Esophagus muscularis mucosa (tissue), 4 donors: Measurements from ENCODE around the gene NAIF1. TPM values are rescaled to one million over a fixed set of nuclear protein-coding genes. Genes with fewer than 3 reads are reported as not detected.
"Not testable (repeated sequence)": the region's sequence is repeated elsewhere in the genome, so short reads cannot be mapped to it uniquely, and the experiment has no call there.

Source experiments
- DNase-seq: peaks from one replicate; pipeline ENCODE4 v3.0.0-alpha.2; 2017; ENCODE audit errors: extremely low spot score
- H3K27ac ChIP-seq, 4 donors: fragments of 200-600 bp; sonication (generic); replicated peaks in 1 of 4; 1 replicate in 3 of 4; 2 replicates in 1 of 4; pipeline ENCODE4 v1.5.1; 2016 to 2019; ENCODE audit warnings: mild to moderate bottlenecking in 1 of 4
- H3K27me3 ChIP-seq, 4 donors: fragments of 200-600 bp; sonication (generic); one replicate each; pipeline versions ENCODE4 v1.5.1 to v1.6.0; 2016 to 2019
- H3K36me3 ChIP-seq, 4 donors: fragments of 200-600 bp; sonication (generic); one replicate each; pipeline ENCODE4 v1.5.1; 2016 to 2019
- H3K4me1 ChIP-seq, 4 donors: fragments of 200-600 bp; sonication (generic); one replicate each; pipeline ENCODE4 v1.5.1; 2016 to 2019
- H3K4me3 ChIP-seq, 4 donors: fragments of 200-600 bp; sonication (generic); 1 replicate in 2 of 4; 2 replicates in 2 of 4; pipeline ENCODE4 v1.5.1; 2016 to 2019; ENCODE audit warnings: mild to moderate bottlenecking in 4 of 4, moderate library complexity in 1 of 4
- H3K9me3 ChIP-seq, 4 donors: fragments of 200-600 bp; sonication (generic); 1 replicate in 3 of 4; 2 replicates in 1 of 4; pipeline ENCODE4 v1.5.1; 2016 to 2019
- EP300 ChIP-seq: sonication (generic); formaldehyde crosslinking; IDR thresholded peaks from one replicate; pipeline ENCODE4 v1.6.1; 2017; ENCODE audit warnings: antibody characterized with exemption
- POLR2A ChIP-seq: fragments of 450-650 bp; IDR thresholded peaks from one replicate; pipeline ENCODE4 v1.6.1; 2017; ENCODE audit warnings: antibody characterized with exemption, moderate library complexity, mild to moderate bottlenecking, low read depth
- POLR2AphosphoS5 ChIP-seq, 2 donors: sonication (generic); formaldehyde crosslinking; IDR thresholded peaks; one replicate each; pipeline ENCODE4 v1.6.1; 2017; ENCODE audit warnings: antibody characterized with exemption in 2 of 2
- WGBS: methylation state at CpG from one replicate; pipeline ENCODE4 v1.1.5; 2018; 5-methylcytosine and 5-hydroxymethylcytosine counted together
- intact Hi-C: fragments of 100-400 bp; cut with DNase I; formaldehyde crosslinking; loops from one replicate; pipeline ENCODE4 v1.15.1; 2023
- total RNA-seq, 4 donors: library from RNA; depleted of rRNA; stranded (reverse); fragments of >200 nt; gene quantifications; one replicate each; pipeline versions ENCODE4 v1.1.0 to v1.2.1, GENCODE V29; 2016
- TF ChIP-seq, protein P1 (sequence below), 3 experiments: fragments of 200-600 bp in 2 of 3; fragments of 450-650 bp in 1 of 3; sonication (generic) in 2 of 3; IDR thresholded peaks; one replicate each; pipeline ENCODE4 v1.5.1; 2017 to 2019; ENCODE audit warnings: antibody characterized with exemption in 3 of 3, mild to moderate bottlenecking in 2 of 3, moderate library complexity in 1 of 3

The NAIF1 gene
- total RNA-seq, 4 donors from 2014 or later = 5.4 to 12.0 (median 9.7) TPM

DNA sequence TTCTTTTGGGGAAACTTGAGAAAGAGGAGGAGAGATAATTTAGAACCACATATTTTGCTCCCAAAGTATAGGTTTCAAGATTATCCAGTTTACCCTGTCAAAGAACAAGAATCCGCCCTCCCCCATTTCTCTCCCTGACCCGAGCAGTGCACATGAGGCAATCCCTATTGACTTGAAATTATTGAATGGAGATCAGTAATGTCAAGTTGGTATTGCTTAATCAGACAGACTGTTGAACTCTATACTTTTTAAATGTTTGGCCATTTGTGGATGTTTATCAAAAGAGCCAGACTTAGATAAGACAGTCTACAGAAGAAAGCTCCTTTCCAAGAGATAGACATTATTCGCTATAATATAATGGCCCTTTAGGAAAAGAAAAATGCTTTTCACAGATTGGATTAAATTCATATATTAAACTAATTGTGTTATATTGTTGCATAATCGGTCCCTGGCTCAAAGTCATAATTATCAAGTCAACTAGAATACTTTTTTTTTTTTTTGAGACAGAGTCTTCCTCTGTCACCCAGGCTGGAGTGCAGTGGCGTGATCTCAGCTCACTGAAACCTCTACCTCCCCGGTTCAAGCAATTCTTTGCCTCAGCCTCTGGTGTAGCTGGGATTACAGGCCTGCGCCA is 6.2 kb upstream of the NAIF1 start:
- 76% methylated on average over 7 of the region's 7 CpGs for WGBS
- TF ChIP-seq, protein P1, sequence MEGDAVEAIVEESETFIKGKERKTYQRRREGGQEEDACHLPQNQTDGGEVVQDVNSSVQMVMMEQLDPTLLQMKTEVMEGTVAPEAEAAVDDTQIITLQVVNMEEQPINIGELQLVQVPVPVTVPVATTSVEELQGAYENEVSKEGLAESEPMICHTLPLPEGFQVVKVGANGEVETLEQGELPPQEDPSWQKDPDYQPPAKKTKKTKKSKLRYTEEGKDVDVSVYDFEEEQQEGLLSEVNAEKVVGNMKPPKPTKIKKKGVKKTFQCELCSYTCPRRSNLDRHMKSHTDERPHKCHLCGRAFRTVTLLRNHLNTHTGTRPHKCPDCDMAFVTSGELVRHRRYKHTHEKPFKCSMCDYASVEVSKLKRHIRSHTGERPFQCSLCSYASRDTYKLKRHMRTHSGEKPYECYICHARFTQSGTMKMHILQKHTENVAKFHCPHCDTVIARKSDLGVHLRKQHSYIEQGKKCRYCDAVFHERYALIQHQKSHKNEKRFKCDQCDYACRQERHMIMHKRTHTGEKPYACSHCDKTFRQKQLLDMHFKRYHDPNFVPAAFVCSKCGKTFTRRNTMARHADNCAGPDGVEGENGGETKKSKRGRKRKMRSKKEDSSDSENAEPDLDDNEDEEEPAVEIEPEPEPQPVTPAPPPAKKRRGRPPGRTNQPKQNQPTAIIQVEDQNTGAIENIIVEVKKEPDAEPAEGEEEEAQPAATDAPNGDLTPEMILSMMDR (IDR thresholded peaks at IDR 0.05) = no peak
- no peaks in the 10 kb centered on the region for H3K27me3 ChIP-seq
- DNase-seq = no peak
- no peak overlapping the region for H3K4me3 ChIP-seq
- no peaks in the 10 kb centered on the region for H3K36me3 ChIP-seq
- peaks cover 57 to 88% (median 78%) of the 10 kb centered on the region in 4 donors for H3K4me1 ChIP-seq
- intact Hi-C loops = no loop called here
- peak overlapping the region; percentile 97 to 99 (median 98) for H3K27ac ChIP-seq
- H3K9me3 ChIP-seq = no peaks in the 10 kb centered on the region

DNA sequence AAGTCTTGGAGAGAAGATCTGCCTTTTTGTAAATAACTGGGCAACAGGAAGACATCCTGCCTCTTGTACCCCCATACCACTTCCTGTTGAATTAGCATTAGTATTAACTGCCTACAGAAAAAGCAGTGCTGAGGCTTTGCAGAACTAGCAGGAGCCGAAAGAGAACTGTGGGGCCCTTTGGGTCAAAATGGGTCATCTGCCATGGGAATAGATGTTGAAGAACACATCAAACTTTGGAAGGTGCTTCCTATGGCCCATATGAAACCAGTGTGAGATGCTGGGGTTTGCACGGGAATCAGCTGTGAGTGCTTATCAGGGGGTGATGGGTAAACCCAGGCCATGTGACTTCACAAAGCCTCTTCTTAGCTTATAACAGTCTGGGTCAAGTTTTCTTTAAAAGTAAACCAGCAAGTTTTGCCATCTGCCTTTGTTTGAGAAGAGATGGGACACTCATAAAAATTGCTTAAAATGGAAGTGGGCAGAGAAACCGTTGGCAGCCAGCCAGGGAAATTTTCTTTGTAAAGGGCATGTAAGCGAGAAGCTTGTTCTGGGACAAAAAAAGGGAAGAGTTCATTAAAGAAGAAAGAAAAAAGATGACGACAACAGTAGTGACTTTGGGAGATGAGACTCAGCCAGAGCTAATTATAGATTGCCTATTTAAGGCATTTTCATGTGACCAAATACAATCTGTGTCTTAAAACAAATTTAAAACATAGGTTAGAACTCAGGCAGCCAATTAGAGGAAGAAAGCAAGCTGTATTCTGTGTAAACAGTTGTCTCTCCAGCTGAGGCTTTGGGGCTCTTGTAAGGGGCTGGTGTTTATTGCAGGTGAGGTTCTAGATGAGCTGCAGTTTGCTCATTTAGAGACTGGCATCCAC is 5.3 kb upstream of the NAIF1 start:
- peak; percentile 97 for DNase-seq
- H3K4me3 ChIP-seq = peak overlapping the region in 1 of 4 donors; percentile 19
- 8% methylated on average over 5 of the region's 5 CpGs for WGBS
- no peaks in the 10 kb centered on the region for H3K36me3 ChIP-seq
- peaks cover 51 to 78% (median 70%) of the 10 kb centered on the region in 4 donors for H3K4me1 ChIP-seq
- peak overlapping the region; percentile 97 to 99 (median 98) for H3K27ac ChIP-seq
- intact Hi-C loops = no loop called here
- no peaks in the 10 kb centered on the region for H3K27me3 ChIP-seq
- TF ChIP-seq EP300 (no peak), POLR2AphosphoS5 (IDR thresholded peaks at IDR 0.05) (peak; percentile 40 to 59), POLR2A (no peak)
- TF ChIP-seq, protein P1 (IDR thresholded peaks at IDR 0.05) = no peak
- no peaks in the 10 kb centered on the region for H3K9me3 ChIP-seq

DNA sequence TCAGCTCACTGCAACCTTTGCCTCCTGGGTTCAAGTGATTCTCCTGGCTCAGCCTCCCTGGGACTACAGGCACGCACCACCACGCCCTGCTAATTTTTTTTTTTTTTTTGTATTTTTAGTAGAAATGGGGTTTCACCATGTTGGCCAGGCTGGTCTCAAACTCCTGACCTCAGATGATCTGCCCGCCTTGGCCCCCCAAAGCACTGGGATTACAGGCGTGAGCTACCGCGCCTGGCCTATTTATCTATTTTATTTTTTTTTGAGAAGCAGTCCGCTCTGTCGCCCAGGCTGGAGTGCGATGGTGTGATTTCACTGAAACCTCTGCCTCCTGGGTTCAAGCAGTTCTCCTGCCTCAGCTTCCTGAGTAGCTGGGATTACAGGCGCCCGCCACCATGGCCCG is 4.4 kb upstream of the NAIF1 start:
- 87% methylated on average over 12 of the region's 12 CpGs for WGBS
- DNase-seq, H3K27me3 ChIP-seq, H3K4me3 ChIP-seq, H3K36me3 ChIP-seq, H3K9me3 ChIP-seq, intact Hi-C loops: not testable (repeated sequence)
- Histone ChIP-seq H3K27ac (peak overlapping the region; percentile 97 to 99 (median 98)), H3K4me1 (peaks cover 55 to 81% (median 74%) of the 10 kb centered on the region in 4 donors)

DNA sequence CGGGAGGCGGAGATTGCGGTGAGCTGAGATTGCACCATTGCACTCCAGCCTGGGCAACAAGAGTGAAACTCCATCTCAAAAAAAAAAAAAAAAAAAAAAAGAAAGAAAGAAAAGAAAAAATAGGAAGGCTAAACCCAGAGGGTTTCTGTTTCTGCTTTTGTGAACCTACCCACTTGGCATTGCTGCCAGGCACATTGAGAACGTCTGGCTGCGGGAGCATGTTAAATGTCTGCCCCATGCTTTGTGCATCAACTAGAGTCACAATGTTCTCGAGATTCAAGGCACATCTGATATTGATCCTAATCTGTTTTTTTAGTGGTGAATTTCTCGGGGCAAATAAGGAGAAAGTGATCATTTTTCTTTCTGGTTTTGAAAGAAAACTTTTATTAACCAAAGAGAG is 3.8 kb upstream of the NAIF1 start:
- WGBS = 64% methylated on average over 7 of the region's 7 CpGs
- H3K27ac ChIP-seq = peak overlapping the region; percentile 97 to 99 (median 98)

DNA sequence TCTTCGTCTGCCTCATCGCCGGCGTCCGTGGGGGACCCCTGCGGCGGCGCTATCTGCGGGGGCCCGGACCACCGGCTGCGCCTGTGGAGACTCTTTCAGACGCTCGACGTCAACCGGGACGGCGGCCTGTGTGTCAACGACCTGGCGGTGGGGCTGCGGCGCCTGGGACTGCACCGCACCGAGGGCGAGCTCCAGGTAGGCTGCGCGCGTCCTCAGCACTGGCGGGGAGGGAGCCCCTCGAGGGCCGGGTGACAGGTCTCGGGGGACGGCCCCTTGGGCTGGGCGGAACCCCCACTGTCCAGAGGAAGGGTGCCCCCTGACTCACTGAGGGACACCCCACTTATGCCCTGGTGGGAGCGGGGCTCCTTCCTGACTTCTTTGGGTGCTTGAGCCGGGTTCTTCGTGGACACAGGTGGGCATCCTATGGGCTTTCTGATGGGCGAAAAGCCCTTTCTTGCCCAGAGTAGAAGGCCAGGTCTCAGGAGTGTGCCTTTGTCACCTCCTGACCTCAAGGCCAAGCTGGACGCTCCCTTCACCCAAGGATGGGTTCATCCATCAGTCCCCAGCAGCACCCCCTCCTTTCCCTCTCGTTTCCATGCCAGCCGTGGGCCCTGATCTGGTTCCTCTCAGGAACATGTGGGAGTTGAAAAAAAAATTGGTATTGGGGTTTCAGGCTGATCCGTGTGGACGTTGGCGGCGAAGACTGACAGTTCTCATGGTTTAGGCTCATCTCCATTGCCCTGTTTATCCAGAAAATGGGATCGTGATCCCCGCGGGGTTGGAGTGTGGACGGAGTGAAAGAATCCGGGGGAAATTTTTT is 1.5 kb upstream of the NAIF1 start:
- Histone ChIP-seq H3K4me3 (peak overlapping the region; percentile 86 to 98 (median 93)), H3K27ac (peak overlapping the region; percentile 97 to 99 (median 98)), H3K9me3 (no peaks in the 10 kb centered on the region), H3K4me1 (peaks cover 58 to 77% (median 75%) of the 10 kb centered on the region in 4 donors), H3K36me3 (peaks cover 0 to 2% (median 1%) of the 10 kb centered on the region in 4 donors), H3K27me3 (no peaks in the 10 kb centered on the region)
- intact Hi-C loops = no loop called here
- DNase-seq = no peak
- WGBS = 1% methylated on average over 9 of the region's 50 CpGs
- TF ChIP-seq POLR2AphosphoS5 (IDR thresholded peaks at IDR 0.05) (peak in 1 of 2 donors; percentile 10), EP300 (no peak), POLR2A (no peak)
- TF ChIP-seq, protein P1 (IDR thresholded peaks at IDR 0.05) = no peak

More for the DNA sequence above, 3.8 kb upstream of the NAIF1 start:
- TF ChIP-seq EP300 (no peak), POLR2AphosphoS5 (IDR thresholded peaks at IDR 0.05) (peak; percentile 19 to 28)
- H3K9me3 ChIP-seq = no peaks in the 10 kb centered on the region
- H3K4me3 ChIP-seq = peak overlapping the region in 1 of 4 donors; percentile 4
- intact Hi-C loops = no loop called here
- peaks cover 61 to 84% (median 79%) of the 10 kb centered on the region in 4 donors for H3K4me1 ChIP-seq
- H3K36me3 ChIP-seq = no peaks in the 10 kb centered on the region
- no peaks in the 10 kb centered on the region for H3K27me3 ChIP-seq
- no peak for DNase-seq
